ENCODE data around the gene IL5RA.

The IL5RA gene

DNA sequence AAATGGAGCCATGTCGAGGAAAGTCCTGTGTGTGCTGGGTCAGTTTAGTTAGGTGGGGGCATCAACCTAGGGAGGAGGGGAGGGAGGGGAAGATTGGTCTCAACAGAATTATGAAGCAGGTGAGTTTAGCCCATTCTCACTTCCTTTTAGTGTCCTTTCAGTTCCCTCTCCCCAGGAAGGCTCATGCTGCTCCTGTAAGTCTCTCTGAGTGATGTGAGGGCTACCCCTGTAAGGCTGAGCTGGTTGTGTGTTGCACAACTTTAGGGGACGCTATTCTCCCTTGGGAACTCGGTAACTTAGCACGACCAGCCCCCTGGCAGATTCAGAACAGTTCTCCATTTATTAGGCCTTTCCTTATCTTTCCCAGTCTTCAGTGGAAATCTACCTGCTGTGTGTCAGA is 21.2 kb downstream of the IL5RA start:
- no peak for DNase-seq (ENCODE audit: low read depth)
- no peak overlapping the region for H3K4me3 ChIP-seq (ENCODE audit: low read length)
- TF ChIP-seq, protein P1, sequence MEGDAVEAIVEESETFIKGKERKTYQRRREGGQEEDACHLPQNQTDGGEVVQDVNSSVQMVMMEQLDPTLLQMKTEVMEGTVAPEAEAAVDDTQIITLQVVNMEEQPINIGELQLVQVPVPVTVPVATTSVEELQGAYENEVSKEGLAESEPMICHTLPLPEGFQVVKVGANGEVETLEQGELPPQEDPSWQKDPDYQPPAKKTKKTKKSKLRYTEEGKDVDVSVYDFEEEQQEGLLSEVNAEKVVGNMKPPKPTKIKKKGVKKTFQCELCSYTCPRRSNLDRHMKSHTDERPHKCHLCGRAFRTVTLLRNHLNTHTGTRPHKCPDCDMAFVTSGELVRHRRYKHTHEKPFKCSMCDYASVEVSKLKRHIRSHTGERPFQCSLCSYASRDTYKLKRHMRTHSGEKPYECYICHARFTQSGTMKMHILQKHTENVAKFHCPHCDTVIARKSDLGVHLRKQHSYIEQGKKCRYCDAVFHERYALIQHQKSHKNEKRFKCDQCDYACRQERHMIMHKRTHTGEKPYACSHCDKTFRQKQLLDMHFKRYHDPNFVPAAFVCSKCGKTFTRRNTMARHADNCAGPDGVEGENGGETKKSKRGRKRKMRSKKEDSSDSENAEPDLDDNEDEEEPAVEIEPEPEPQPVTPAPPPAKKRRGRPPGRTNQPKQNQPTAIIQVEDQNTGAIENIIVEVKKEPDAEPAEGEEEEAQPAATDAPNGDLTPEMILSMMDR (conservative IDR thresholded peaks at IDR 0.05; ENCODE audit: low read length), result no peak

DNA sequence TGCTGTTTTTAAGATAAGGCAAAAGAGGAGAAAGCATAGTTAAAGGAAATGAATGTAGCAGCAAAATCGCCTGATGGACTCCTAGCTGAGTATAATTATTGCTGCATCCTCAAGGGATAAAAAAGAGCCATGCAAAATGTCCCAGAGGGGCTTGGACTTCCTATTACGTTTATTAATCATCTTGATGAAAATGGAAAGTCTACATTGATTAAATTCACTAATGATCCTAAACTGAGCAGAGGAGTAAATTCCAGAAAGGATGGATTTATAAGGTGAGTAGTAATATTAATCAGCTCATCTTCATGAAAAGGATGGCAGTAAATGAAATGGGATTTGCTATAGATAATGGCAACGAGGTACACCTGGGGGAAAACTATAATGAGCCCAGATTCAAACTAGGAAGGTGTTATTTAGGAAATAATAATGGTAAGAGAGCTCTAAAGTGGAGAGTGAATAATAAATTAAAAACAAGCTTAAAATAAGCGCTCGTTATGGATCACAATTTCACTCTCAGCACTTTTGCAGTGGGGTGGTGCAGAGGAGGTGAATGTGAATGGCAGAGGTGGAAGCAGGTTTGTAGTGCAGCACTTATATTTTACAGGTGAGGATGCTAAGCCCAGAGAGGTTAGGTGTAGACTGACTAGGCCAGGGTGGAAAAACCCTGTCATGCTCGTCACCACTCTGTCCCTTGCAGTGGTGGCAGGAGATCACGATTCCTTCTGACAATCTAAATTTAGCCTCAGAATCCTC is 22.3 kb downstream of the IL5RA start:
- TF ChIP-seq, protein P1 (conservative IDR thresholded peaks at IDR 0.05; ENCODE audit: low read length), result no peak
- DNase-seq (ENCODE audit: low read depth), result no peak

DNA sequence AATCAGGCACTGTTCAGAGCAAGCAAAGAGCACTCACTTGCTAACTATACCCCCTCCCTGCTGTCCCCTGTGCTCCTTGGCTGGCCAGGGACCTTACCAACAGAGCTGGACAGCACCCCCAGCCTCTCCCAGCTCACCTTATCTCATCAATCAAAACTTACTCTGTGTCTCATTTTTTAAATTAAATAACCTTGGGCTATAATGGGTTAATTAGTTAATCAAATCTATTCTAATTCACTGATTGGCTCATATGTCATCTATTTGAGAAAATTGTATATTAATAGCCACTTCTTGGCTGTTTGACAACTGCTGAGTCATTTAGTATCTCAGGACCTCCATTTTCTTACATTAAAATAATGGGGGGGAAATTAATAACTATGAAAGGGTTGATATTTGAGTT is 22.9 kb downstream of the IL5RA start:
- no peak overlapping the region for H3K4me3 ChIP-seq (ENCODE audit: low read length)
- no peak for DNase-seq (ENCODE audit: low read depth)
- TF ChIP-seq, protein P1 (conservative IDR thresholded peaks at IDR 0.05; ENCODE audit: low read length), result no peak

More for the DNA sequence above, 22.3 kb downstream of the IL5RA start:
- H3K4me3 ChIP-seq (ENCODE audit: low read length), result no peak overlapping the region

DNA sequence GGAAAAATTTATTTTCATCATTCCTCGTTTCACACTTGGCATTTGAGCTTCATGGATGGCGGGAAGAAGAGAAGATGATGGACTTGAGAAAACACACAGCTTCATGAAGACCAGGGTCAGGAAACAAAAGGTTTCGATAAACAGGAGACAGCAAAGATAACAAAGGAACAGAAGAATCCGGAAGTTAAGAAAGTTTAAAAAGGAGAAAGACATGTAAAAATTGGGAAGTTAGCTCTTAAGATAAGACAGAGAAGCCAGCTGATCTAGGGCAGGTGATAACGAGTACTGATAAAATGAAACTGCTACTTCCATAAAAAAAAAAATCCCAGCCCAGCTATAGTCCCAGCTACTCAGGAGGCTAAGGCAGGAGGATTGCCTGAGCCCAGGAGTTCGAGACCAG is 23.9 kb downstream of the IL5RA start:
- no peak overlapping the region for H3K4me3 ChIP-seq (ENCODE audit: low read length)
- DNase-seq (ENCODE audit: low read depth), result no peak
- TF ChIP-seq, protein P1 (conservative IDR thresholded peaks at IDR 0.05; ENCODE audit: low read length), result no peak

DNA sequence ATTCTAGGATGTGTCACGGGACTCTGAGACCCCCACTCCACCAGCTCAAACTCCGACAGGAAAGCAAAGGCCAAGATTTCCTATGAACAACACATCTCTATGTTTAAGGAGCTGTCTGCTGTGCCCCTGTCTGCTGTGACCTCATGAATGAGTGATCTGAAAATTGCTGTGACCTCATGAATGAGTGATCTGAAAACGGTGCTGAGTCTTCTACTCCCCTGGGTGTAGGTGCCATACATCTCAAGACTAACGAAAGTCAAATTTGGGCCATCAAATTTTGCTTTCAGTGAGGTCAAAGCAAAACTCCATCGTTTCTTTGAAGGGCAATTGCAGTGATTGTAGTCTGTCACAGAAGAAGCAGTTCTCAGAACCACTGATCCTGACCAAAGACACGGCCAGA is 24.4 kb downstream of the IL5RA start:
- TF ChIP-seq, protein P1 (conservative IDR thresholded peaks at IDR 0.05; ENCODE audit: low read length), result no peak
- no peak for DNase-seq (ENCODE audit: low read depth)
- H3K4me3 ChIP-seq (ENCODE audit: low read length), result no peak overlapping the region

DNA sequence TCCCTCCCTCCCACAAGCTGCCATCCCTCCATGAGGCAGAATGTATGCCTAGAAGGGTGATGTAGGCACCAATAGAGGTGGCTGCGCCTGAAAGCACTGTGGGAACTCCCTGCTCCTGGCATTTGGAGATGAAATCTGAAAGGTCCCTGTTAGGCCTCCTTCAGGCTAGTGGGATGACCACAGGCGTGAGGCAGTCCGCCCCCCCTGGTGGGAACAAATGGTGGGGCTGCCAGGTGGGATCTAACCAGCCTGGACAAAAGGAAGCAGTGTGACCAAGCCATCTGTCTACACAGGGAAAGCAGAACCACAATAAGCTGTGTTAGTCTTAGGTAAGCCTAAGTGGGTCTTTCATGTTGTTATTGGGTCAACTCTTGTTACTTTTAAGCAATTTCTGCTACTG is 25.3 kb downstream of the IL5RA start:
- no peak overlapping the region for H3K4me3 ChIP-seq (ENCODE audit: low read length)
- TF ChIP-seq, protein P1 (conservative IDR thresholded peaks at IDR 0.05; ENCODE audit: low read length), result no peak
- no peak for DNase-seq (ENCODE audit: low read depth)

DNA sequence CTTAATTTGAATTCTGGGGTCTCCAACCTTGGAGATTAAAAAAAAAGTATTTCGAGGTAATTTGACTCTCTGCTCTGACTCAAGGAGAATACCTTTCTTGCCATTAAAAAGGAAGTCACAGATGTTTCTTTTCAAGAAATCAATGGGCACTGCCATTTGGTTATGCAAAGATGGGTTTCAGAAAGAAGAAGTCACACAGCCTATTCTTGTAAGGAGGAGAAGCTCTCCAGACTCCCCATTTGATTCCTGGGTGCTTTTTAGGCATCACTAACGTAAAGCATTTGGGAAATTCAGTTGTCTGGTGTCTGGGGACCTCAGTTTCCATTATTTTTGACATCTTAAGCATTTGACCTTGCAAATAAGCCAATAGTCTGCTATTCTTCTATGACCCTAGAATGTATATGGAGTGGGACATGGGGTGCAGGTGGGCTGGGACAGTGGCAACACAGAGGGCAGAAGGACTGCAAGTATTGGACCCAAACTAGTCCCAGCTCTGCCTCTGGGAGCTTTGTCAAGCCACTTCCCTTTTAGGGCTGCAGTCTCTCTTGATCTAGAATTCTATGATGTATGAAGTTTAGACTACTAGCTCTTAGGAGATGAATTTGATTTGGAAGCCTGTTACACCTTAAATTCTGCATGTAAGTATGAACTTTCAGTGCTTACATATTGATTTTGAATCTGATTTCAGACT is 27.8 kb downstream of the IL5RA start:
- no peak for DNase-seq (ENCODE audit: low read depth)
- TF ChIP-seq, protein P1 (conservative IDR thresholded peaks at IDR 0.05; ENCODE audit: low read length), result no peak
- H3K4me3 ChIP-seq (ENCODE audit: low read length), result no peak overlapping the region

All from AG10803 (cell line).